ENCODE measurements around the gene BDNF. TPM values are rescaled to one million over a fixed set of nuclear protein-coding genes. Genes with fewer than 3 reads are reported as not detected.

The BDNF gene
- total RNA-seq, 1 experiment from 2014 or later = 5.4 TPM

- H3K79me2 ChIP-seq (ENCODE audit: low read depth) = no peaks in the 10 kb centered on the region
- H3K36me3 ChIP-seq (ENCODE audit: low read depth) = no peaks in the 10 kb centered on the region
- no peak overlapping the region for H2AFZ ChIP-seq
- no peak for DNase-seq
- H4K20me1 ChIP-seq (ENCODE audit: insufficient read depth) = no peaks in the 10 kb centered on the region
- no peak overlapping the region for H3K4me2 ChIP-seq
- no TSS peak for BruUV-seq (replicated peaks)
- no peaks in the 10 kb centered on the region; the same call in 1 of the 2 replicates for H3K9me3 ChIP-seq (ENCODE audit: insufficient read depth, low read depth)
- no peaks in the 10 kb centered on the region for H3K27me3 ChIP-seq (ENCODE audit: insufficient read depth, low read depth)
- no peaks in the 10 kb centered on the region for H3K9me2 ChIP-seq (ENCODE audit: insufficient read depth)
- no peak overlapping the region for H3K27ac ChIP-seq
- intact Hi-C loops (cut with micrococcal nuclease; ENCODE audit: unreplicated experiment) = no loop called here
- no peak overlapping the region for H3K4me3 ChIP-seq
- POLR2A ChIA-PET (ENCODE audit: unreplicated experiment) = no interaction called here
- CTCF ChIA-PET = no interaction called here
- H3F3A ChIP-seq (ENCODE audit: insufficient read depth, low read depth) = no peaks in the 10 kb centered on the region
- TF ChIP-seq EZH2 (IDR thresholded peaks at IDR 0.05; ENCODE audit: low read depth) = no peak
- TF ChIP-seq CTCF (conservative IDR thresholded peaks at IDR 0.05) = no peak
- no peaks in the 10 kb centered on the region for H3K4me1 ChIP-seq (replicated peaks; ENCODE audit: insufficient read depth)
Observed at GRCh38 chr11:27610280-27610679, 90.0 kb downstream of the BDNF start.

DNA sequence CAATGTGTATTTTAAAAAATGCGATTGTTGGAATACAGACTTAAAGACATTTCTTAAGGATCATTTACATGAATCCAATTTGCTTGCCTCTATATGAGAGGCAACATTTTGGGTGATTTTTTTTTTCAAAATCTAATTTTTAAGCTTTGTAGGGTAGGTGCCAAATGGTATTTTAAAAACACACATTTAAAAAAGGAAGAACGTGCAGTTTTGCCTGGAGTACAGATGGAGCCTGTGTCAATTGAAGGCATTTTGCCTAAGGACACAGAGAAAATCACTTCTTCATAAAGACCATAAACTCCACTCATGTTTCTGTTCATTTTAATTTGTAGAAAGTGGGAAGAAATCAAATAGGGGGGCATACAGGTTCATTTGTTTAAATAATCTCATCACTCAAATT is 91.3 kb downstream of the BDNF start:
- Histone ChIP-seq H3K4me1 (replicated peaks; ENCODE audit: insufficient read depth) (no peaks in the 10 kb centered on the region), H3K36me3 (ENCODE audit: low read depth) (no peaks in the 10 kb centered on the region), H3K9me2 (ENCODE audit: insufficient read depth) (no peaks in the 10 kb centered on the region), H4K20me1 (ENCODE audit: insufficient read depth) (no peaks in the 10 kb centered on the region), H3K4me2 (no peak overlapping the region), H3K4me3 (no peak overlapping the region), H2AFZ (no peak overlapping the region), H3F3A (ENCODE audit: insufficient read depth, low read depth) (no peaks in the 10 kb centered on the region), H3K27me3 (ENCODE audit: insufficient read depth, low read depth) (no peaks in the 10 kb centered on the region), H3K27ac (no peak overlapping the region), H3K9me3 (ENCODE audit: insufficient read depth, low read depth) (no peaks in the 10 kb centered on the region; the same call in 1 of the 2 replicates), H3K79me2 (ENCODE audit: low read depth) (no peaks in the 10 kb centered on the region)
- TF ChIP-seq EZH2 (IDR thresholded peaks at IDR 0.05; ENCODE audit: low read depth) = no peak
- TF ChIP-seq CTCF (conservative IDR thresholded peaks at IDR 0.05) = no peak
- intact Hi-C loops (cut with micrococcal nuclease; ENCODE audit: unreplicated experiment) = no loop called here
- ChIA-PET CTCF (no interaction called here), POLR2A (ENCODE audit: unreplicated experiment) (no interaction called here)
- BruUV-seq (replicated peaks) = no TSS peak
- no peak for DNase-seq

- CTCF ChIA-PET = no interaction called here
Observed at GRCh38 chr11:27605422-27605821, 94.8 kb downstream of the BDNF start.

More at GRCh38 chr11:27605422-27605821, 94.8 kb downstream of the BDNF start:
- H3K4me3 ChIP-seq = no peak overlapping the region
- no peaks in the 10 kb centered on the region for H3K9me2 ChIP-seq (ENCODE audit: insufficient read depth)
- no peaks in the 10 kb centered on the region for H3K27me3 ChIP-seq (ENCODE audit: insufficient read depth, low read depth)
- no peak for TF ChIP-seq EZH2 (IDR thresholded peaks at IDR 0.05; ENCODE audit: low read depth)
- TF ChIP-seq CTCF (conservative IDR thresholded peaks at IDR 0.05) = no peak
- intact Hi-C loops (cut with micrococcal nuclease; ENCODE audit: unreplicated experiment) = no loop called here
- POLR2A ChIA-PET (ENCODE audit: unreplicated experiment) = no interaction called here
- BruUV-seq (replicated peaks) = no TSS peak
- H4K20me1 ChIP-seq (ENCODE audit: insufficient read depth) = no peaks in the 10 kb centered on the region
- no peak overlapping the region for H3K27ac ChIP-seq
- H3K9me3 ChIP-seq (ENCODE audit: insufficient read depth, low read depth) = no peaks in the 10 kb centered on the region; the same call in 1 of the 2 replicates
- no peaks in the 10 kb centered on the region for H3K79me2 ChIP-seq (ENCODE audit: low read depth)
- H3K36me3 ChIP-seq (ENCODE audit: low read depth) = no peaks in the 10 kb centered on the region
- no peak overlapping the region for H3K4me2 ChIP-seq
- H3F3A ChIP-seq (ENCODE audit: insufficient read depth, low read depth) = no peaks in the 10 kb centered on the region
- peaks cover 13% of the 10 kb centered on the region; the same call in 1 of the 2 replicates for H3K4me1 ChIP-seq (replicated peaks; ENCODE audit: insufficient read depth)
- H2AFZ ChIP-seq = no peak overlapping the region
- DNase-seq = no peak

Other genes starting within 250 kb of the BDNF start
- 33.4 and 37.4 TPM in 2 replicates for gene LGR4, start 227.7 kb downstream of the BDNF start, total RNA-seq (2021)
- 21.2 and 30.6 TPM in 2 replicates for gene LIN7C, start 193.7 kb downstream of the BDNF start, total RNA-seq (2021)

Measured in PC-9 (cell line).